ENCODE measurements around the gene GTF3C2. TPM values are rescaled to one million over a fixed set of nuclear protein-coding genes. Genes with fewer than 3 reads are reported as not detected.

Gene GTF3C2
- total RNA-seq, 1 donor from 2014 or later, result 76.2 TPM

DNA sequence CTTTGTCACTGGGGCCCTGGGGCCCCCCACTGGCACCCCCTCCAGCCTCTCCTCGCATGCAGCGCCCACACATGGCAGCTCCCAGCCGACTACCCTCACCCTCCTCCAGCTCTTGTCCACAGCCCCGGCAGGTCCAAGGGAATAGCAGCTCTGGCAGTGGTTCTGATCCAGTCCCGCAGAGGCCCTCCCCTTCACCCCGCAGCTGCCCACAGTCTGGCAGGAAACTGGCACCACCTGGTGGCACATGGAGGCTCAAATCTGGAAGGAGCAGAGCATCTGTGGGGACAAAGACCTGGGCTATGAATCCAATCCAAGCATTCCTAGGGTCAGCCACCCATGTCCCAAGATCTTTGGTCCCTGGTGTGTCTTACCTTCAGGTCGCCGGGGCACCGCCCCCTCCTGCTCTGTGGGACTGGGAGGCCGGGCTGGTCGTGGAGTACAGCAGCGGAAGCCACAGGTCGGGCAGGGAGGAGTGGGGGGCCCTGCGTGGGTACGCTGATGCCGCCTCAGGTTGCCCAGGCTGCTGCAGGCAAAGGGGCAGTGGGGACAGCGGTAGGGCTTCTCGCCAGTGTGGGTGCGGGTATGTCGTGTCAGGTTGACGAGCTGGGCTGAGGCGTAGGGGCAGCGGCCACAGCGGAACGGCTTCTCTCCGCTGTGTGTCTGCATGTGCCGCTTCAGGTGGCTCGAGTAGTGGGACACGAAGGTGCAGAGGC, 21.7 kb upstream of the GTF3C2 start:
- H3K36me3 ChIP-seq, result peaks cover 57 to 65% of the 10 kb centered on the region in 2 donors
- H3K27me3 ChIP-seq, result no peaks in the 10 kb centered on the region
- TF ChIP-seq, protein P1, sequence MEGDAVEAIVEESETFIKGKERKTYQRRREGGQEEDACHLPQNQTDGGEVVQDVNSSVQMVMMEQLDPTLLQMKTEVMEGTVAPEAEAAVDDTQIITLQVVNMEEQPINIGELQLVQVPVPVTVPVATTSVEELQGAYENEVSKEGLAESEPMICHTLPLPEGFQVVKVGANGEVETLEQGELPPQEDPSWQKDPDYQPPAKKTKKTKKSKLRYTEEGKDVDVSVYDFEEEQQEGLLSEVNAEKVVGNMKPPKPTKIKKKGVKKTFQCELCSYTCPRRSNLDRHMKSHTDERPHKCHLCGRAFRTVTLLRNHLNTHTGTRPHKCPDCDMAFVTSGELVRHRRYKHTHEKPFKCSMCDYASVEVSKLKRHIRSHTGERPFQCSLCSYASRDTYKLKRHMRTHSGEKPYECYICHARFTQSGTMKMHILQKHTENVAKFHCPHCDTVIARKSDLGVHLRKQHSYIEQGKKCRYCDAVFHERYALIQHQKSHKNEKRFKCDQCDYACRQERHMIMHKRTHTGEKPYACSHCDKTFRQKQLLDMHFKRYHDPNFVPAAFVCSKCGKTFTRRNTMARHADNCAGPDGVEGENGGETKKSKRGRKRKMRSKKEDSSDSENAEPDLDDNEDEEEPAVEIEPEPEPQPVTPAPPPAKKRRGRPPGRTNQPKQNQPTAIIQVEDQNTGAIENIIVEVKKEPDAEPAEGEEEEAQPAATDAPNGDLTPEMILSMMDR (IDR thresholded peaks at IDR 0.05), result no peak
- DNase-seq (ENCODE audit: low spot score in 2 of 2), result no peak
- H3K9me3 ChIP-seq, result no peaks in the 10 kb centered on the region
- intact Hi-C loops (cut with DNase I), result no loop called here
- no peak overlapping the region for H3K27ac ChIP-seq
- peaks cover 0 to 16% of the 10 kb centered on the region in 2 donors for H3K4me1 ChIP-seq
- H3K4me3 ChIP-seq, result no peak overlapping the region

DNA sequence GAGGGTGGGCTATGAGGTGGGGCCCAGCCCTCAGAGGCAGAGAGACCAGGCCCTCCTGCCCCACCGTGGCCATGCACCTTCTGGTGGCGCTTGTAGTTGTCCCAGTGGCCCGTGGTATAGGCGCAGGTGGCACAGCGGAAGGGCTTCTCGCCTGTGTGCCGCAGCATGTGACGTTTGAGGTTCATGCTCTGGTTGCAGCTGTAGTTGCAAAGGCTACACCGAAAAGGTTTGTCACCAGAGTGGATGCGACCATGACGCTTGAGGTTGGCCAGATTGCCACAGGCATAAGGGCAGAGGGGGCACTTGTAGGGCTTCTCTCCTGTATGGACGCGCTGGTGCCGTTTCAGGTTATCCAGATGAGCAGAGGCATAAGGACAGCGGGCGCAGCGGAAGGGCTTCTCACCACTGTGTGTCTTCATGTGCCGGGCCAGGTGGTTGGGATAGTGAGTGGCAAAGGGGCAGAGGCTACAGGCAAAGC, 21.1 kb upstream of the GTF3C2 start:
- TF ChIP-seq, protein P1 (IDR thresholded peaks at IDR 0.05), result no peak
- Histone ChIP-seq H3K27me3 (no peaks in the 10 kb centered on the region), H3K27ac (no peak overlapping the region), H3K9me3 (no peaks in the 10 kb centered on the region), H3K36me3 (peaks cover 60 to 67% of the 10 kb centered on the region in 2 donors), H3K4me3 (no peak overlapping the region), H3K4me1 (peaks cover 0 to 16% of the 10 kb centered on the region in 2 donors)
- intact Hi-C loops (cut with DNase I), result no loop called here
- DNase-seq (ENCODE audit: low spot score in 2 of 2), result no peak

- no peak overlapping the region for H3K27ac ChIP-seq
- no peaks in the 10 kb centered on the region for H3K27me3 ChIP-seq
- no peak for DNase-seq (ENCODE audit: low spot score in 2 of 2)
- H3K4me1 ChIP-seq, result peaks cover 0 to 20% of the 10 kb centered on the region in 2 donors
- H3K4me3 ChIP-seq, result no peak overlapping the region
- no peaks in the 10 kb centered on the region for H3K9me3 ChIP-seq
- TF ChIP-seq, protein P1 (IDR thresholded peaks at IDR 0.05), result no peak
- intact Hi-C loops (cut with DNase I), result no loop called here
- peaks cover 60 to 64% of the 10 kb centered on the region in 2 donors for H3K36me3 ChIP-seq
These were observed 20.5 kb upstream of the GTF3C2 start for GRCh38 chr2:27376866-27377617.

- Histone ChIP-seq H3K4me3 (no peak overlapping the region), H3K27ac (no peak overlapping the region), H3K27me3 (no peaks in the 10 kb centered on the region), H3K9me3 (no peaks in the 10 kb centered on the region), H3K4me1 (peaks cover 0 to 26% of the 10 kb centered on the region in 2 donors), H3K36me3 (peaks cover 60 to 63% of the 10 kb centered on the region in 2 donors)
- intact Hi-C loops (cut with DNase I), result no loop called here
- DNase-seq (ENCODE audit: low spot score in 2 of 2), result no peak
- TF ChIP-seq, protein P1 (IDR thresholded peaks at IDR 0.05), result no peak
These were observed 19.7 kb upstream of the GTF3C2 start for GRCh38 chr2:27376151-27376865.

GRCh38 chr2:27375513-27376099, 19.0 kb upstream of the GTF3C2 start:
- Histone ChIP-seq H3K4me3 (no peak overlapping the region), H3K27me3 (no peaks in the 10 kb centered on the region), H3K9me3 (no peaks in the 10 kb centered on the region), H3K4me1 (peaks cover 0 to 23% of the 10 kb centered on the region in 2 donors), H3K27ac (no peak overlapping the region), H3K36me3 (peaks cover 60 to 63% of the 10 kb centered on the region in 2 donors)
- intact Hi-C loops (cut with DNase I), result no loop called here
- TF ChIP-seq, protein P1 (IDR thresholded peaks at IDR 0.05), result no peak
- DNase-seq (ENCODE audit: low spot score in 2 of 2), result no peak
